HCT116 (cell line): ENCODE data around the gene ACHE. TPM values are rescaled to one million over a fixed set of nuclear protein-coding genes. Genes with fewer than 3 reads are reported as not detected.
"Not testable (repeated sequence)": the region's sequence is repeated elsewhere in the genome, so short reads cannot be mapped to it uniquely, and the experiment has no call there.

Source experiments
- ATAC-seq: fragments of 200-7000 bp; cut with Tn5 transposase; 2 replicates; pipeline ENCODE4 v1.9.1; 2020; ENCODE audit warnings: mild to moderate bottlenecking, moderate library complexity
- BruUV-seq: library from RNA; stranded (reverse); fragments of 400-500 nt; replicated peaks from 2 replicates; lab custom pipeline; 2021; lab: Mats Ljungman, UMichigan
- CTCF ChIA-PET: fragments of 300-600 bp; sonication (Branson Sonifier 250); formaldehyde crosslinking; loops from one replicate; lab custom pipeline; 2021; ENCODE audit warnings: antibody characterized with exemption; lab: Charles Lee
- POLR2A ChIA-PET: fragments of 300-600, 350-600 bp; sonication (Branson Sonifier 250); formaldehyde crosslinking; loops from one replicate; lab custom pipeline; 2021; ENCODE audit warnings: antibody characterized with exemption; lab: Charles Lee
- RAD21 ChIA-PET, 2 experiments: fragments of 300-600 bp; sonication (Branson Sonifier 250); formaldehyde crosslinking; loops; one replicate each; lab custom pipeline; 2023; ENCODE audit warnings: low total read pairs in 2 of 2; ENCODE audit not compliant: uncharacterized antibody in 2 of 2, unreplicated experiment in 2 of 2, low non-redundant PET in 1 of 2; lab: Charles Lee
- DNase-seq: peaks from one replicate; pipeline ENCODE4 v3.0.0-alpha.2; 2010; ENCODE audit warnings: low read depth, low spot score
- H2AFZ ChIP-seq: fragments of 200-600 bp; shearing (Covaris generic), sonication (generic); 2 replicates; pipeline ENCODE4 v1.6.1; 2017; ENCODE audit warnings: low read depth, mixed run types, mixed read lengths, antibody characterized with exemption, low read length; ENCODE audit not compliant: poor library complexity, severe bottlenecking
- H3K27ac ChIP-seq: 2 replicates; pipeline ENCODE4 v1.5.1; 2012; ENCODE audit warnings: low read depth, low read length
- H3K27me3 ChIP-seq: fragments of 200-600 bp; sonication (generic); 2 replicates; pipeline ENCODE4 v1.6.1; 2016; ENCODE audit warnings: mixed run types, low read length, mixed read lengths; ENCODE audit not compliant: insufficient read depth
- H3K36me3 ChIP-seq, 2 experiments: fragments of 200-500 bp in 1 of 2; fragments of 200-600 bp in 1 of 2; sonication (Bioruptor generic) in 1 of 2; sonication (generic) in 1 of 2; 2 replicates each; pipeline versions ENCODE4 v1.5.1 to v1.6.1; 2014 to 2016; ENCODE audit warnings: low read length in 2 of 2, inconsistent platforms in 1 of 2, mixed read lengths in 1 of 2, mixed run types in 1 of 2; ENCODE audit not compliant: insufficient read depth in 2 of 2, control insufficient read depth in 1 of 2
- H3K4me1 ChIP-seq, 2 experiments: fragments of 200-600 bp in 1 of 2; sonication (generic) in 1 of 2; 2 replicates each; pipeline versions ENCODE4 v1.5.1 to v1.6.1; 2012 to 2017; ENCODE audit warnings: low read length in 2 of 2, inconsistent platforms in 1 of 2, mild to moderate bottlenecking in 1 of 2, mixed read lengths in 1 of 2, mixed run types in 1 of 2, moderate library complexity in 1 of 2; ENCODE audit not compliant: insufficient read depth in 2 of 2, control insufficient read depth in 1 of 2
- H3K4me2 ChIP-seq: fragments of 200-600 bp; sonication (generic); 2 replicates; pipeline ENCODE4 v1.6.1; 2017; ENCODE audit warnings: mixed run types, low read length, mixed read lengths
- H3K4me3 ChIP-seq, 2 experiments: fragments of 200-600 bp in 1 of 2; sonication (generic) in 1 of 2; replicated peaks in 1 of 2; 2 replicates each; pipeline ENCODE4 v1.5.1; 2011 to 2016; ENCODE audit warnings: low read length in 2 of 2, control low read depth in 1 of 2, low read depth in 1 of 2, mild to moderate bottlenecking in 1 of 2, mixed read lengths in 1 of 2, mixed run types in 1 of 2
- H3K79me2 ChIP-seq: fragments of 200-600 bp; sonication (generic); 2 replicates; pipeline ENCODE4 v1.6.1; 2017; ENCODE audit warnings: mild to moderate bottlenecking, mixed run types, low read length, moderate library complexity, mixed read lengths; ENCODE audit not compliant: insufficient read depth
- H3K9ac ChIP-seq: fragments of 200-600 bp; sonication (generic); 2 replicates; pipeline ENCODE4 v1.6.1; 2016; ENCODE audit warnings: low read length, mixed read lengths
- H3K9me2 ChIP-seq: fragments of 200-600 bp; sonication (generic), shearing (Covaris generic); 2 replicates; pipeline ENCODE4 v1.6.1; 2017; ENCODE audit warnings: mixed run types, mild to moderate bottlenecking, moderate library complexity; ENCODE audit not compliant: insufficient read depth
- H3K9me3 ChIP-seq, 2 experiments: fragments of 200-500 bp in 1 of 2; fragments of 200-600 bp in 1 of 2; sonication (Bioruptor generic) in 1 of 2; sonication (generic) in 1 of 2; 2 replicates each; pipeline ENCODE4 v1.6.1; 2014 to 2017; ENCODE audit warnings: low read length in 2 of 2, mixed read lengths in 2 of 2, inconsistent platforms in 1 of 2, low read depth in 1 of 2, mild to moderate bottlenecking in 1 of 2, mixed run types in 1 of 2, moderate library complexity in 1 of 2; ENCODE audit not compliant: control insufficient read depth in 1 of 2, insufficient read depth in 1 of 2
- H4K20me1 ChIP-seq: fragments of 200-600 bp; sonication (generic), shearing (Covaris generic); 2 replicates; pipeline ENCODE4 v1.6.1; 2017; ENCODE audit warnings: mixed run types, mild to moderate bottlenecking, moderate library complexity; ENCODE audit not compliant: insufficient read depth
- ELF1 ChIP-seq: IDR thresholded peaks from 2 replicates; pipeline ENCODE4 v1.6.1; 2012; ENCODE audit warnings: low read depth, borderline replicate concordance
- EZH2 ChIP-seq: fragments of 200-600 bp; sonication (generic); IDR thresholded peaks from 2 replicates; pipeline ENCODE4 v1.6.1; 2017; ENCODE audit warnings: antibody characterized with exemption, mixed run types
- FOSL1 ChIP-seq: IDR thresholded peaks from 2 replicates; pipeline ENCODE4 v1.6.1; 2012; ENCODE audit warnings: low read depth
- RAD21 ChIP-seq: IDR thresholded peaks from 2 replicates; pipeline ENCODE4 v1.6.1; 2012; ENCODE audit warnings: low read depth, mild to moderate bottlenecking
- REST ChIP-seq: IDR thresholded peaks from 2 replicates; pipeline ENCODE4 v1.6.1; 2012; ENCODE audit warnings: low read depth
- SP1 ChIP-seq: IDR thresholded peaks from 2 replicates; pipeline ENCODE4 v1.6.1; 2012; ENCODE audit warnings: low read depth
- SRF ChIP-seq: IDR thresholded peaks from 2 replicates; pipeline ENCODE4 v1.6.1; 2012; ENCODE audit warnings: low read depth
- TCF7L2 ChIP-seq: IDR thresholded peaks from 2 replicates; pipeline ENCODE4 v1.7.0; 2011; ENCODE audit warnings: borderline replicate concordance, inconsistent platforms; ENCODE audit not compliant: insufficient read depth, insufficient read length; ENCODE audit errors: extremely low read depth
- YY1 ChIP-seq: IDR thresholded peaks from 2 replicates; pipeline ENCODE4 v1.6.1; 2011; ENCODE audit warnings: low read length, low read depth, moderate library complexity, mild to moderate bottlenecking; ENCODE audit not compliant: insufficient replicate concordance; ENCODE audit errors: extremely low read depth
- intact Hi-C: fragments of 100-400 bp; cut with micrococcal nuclease; formaldehyde crosslinking; loops from 2 replicates; pipeline ENCODE4 v1.10.0; 2022
- total RNA-seq: library from RNA; stranded (reverse); gene quantifications from one replicate; pipeline ENCODE4 v1.2.1, GENCODE V29; 2021; ENCODE audit not compliant: unreplicated experiment

Gene ACHE
- total RNA-seq, 1 experiment from 2014 or later = 1.8 TPM

- POLR2A ChIA-PET, H3K79me2 ChIP-seq, DNase-seq, H3K36me3 ChIP-seq, H3K27ac ChIP-seq, CTCF ChIA-PET, RAD21 ChIA-PET, intact Hi-C loops, H3K4me1 ChIP-seq, BruUV-seq, H3K4me3 ChIP-seq, H3K27me3 ChIP-seq, H3K4me2 ChIP-seq, H3K9me2 ChIP-seq, H3K9ac ChIP-seq, H2AFZ ChIP-seq, H4K20me1 ChIP-seq, ATAC-seq, H3K9me3 ChIP-seq: not testable (repeated sequence)
Measured at GRCh38 chr7:100935381-100935780, 39.7 kb upstream of the ACHE start.

GRCh38 chr7:100933734-100934133 is 38.0 kb upstream of the ACHE start:
- Histone ChIP-seq H3K4me3 (no peak overlapping the region), H3K27ac (no peak overlapping the region), H2AFZ (no peak overlapping the region), H3K9me2 (no peaks in the 10 kb centered on the region), H3K4me1 (peaks cover 6 to 16% of the 10 kb centered on the region in 2 experiments; a peak in 3 of 4 replicates), H3K36me3 (no peaks in the 10 kb centered on the region), H3K79me2 (no peaks in the 10 kb centered on the region), H4K20me1 (no peaks in the 10 kb centered on the region), H3K4me2 (no peak overlapping the region), H3K9ac (no peak overlapping the region), H3K9me3 (no peaks in the 10 kb centered on the region), H3K27me3 (no peaks in the 10 kb centered on the region)
- TF ChIP-seq SRF = no peak
- no peak for TF ChIP-seq SP1
- no peak for TF ChIP-seq RAD21
- TF ChIP-seq YY1 = no peak
- TF ChIP-seq REST = no peak
- no peak for TF ChIP-seq ELF1
- TF ChIP-seq EZH2 = no peak
- TF ChIP-seq FOSL1 = no peak
- no peak for TF ChIP-seq TCF7L2
- ChIA-PET RAD21 (no interaction called here), POLR2A (no interaction called here), CTCF (no interaction called here)
- ATAC-seq (peak; percentile 96), DNase-seq (no peak)
- no TSS peak for BruUV-seq
- intact Hi-C loops = no loop called here
